Left colon (tissue), 2 donors: ENCODE results near the gene DUSP15. TPM values are rescaled to one million over a fixed set of nuclear protein-coding genes. Genes with fewer than 3 reads are reported as not detected.

Experiments used
- ATAC-seq: fragments of 200-7000 bp; cut with Tn5 transposase; one replicate; pipeline ENCODE4 v1.9.1; 2020; ENCODE audit warnings: mild to moderate bottlenecking, moderate library complexity
- DNase-seq, 2 donors: peaks; one replicate each; pipeline ENCODE4 v3.0.0-alpha.2; 2020
- intact Hi-C, 2 donors: fragments of 100-400 bp; cut with DNase I in 1 of 2; cut with micrococcal nuclease in 1 of 2; formaldehyde crosslinking; loops; one replicate each; pipeline versions ENCODE4 v1.11.2 to v1.14.0; 2022; cut with DNase I, micrococcal nuclease
- total RNA-seq, 2 donors: library from RNA; stranded (reverse); fragmentation: NEBNext Ultra II Directional; extraction: Animal tissue kit (Norgen Biotek cat#: 25700); gene quantifications; one replicate each; pipeline ENCODE4 v1.2.1, GENCODE V29; 2021
- donor health status: DM: no; HTN: no; CAD: no.
- donor health status: DM: yes; HTN: yes; CAD: no.

DUSP15 gene
- total RNA-seq, 2 donors from 2014 or later, result 0.27 to 0.78 TPM

- ATAC-seq, result no peak
- no peak for DNase-seq
- intact Hi-C loops, result no loop called here
These were observed 27.2 kb upstream of the DUSP15 start for GRCh38 chr20:31897541-31897940.

- DNase-seq, result no peak
- intact Hi-C loops, result no loop called here
These were observed 25.7 kb upstream of the DUSP15 start for GRCh38 chr20:31896049-31896448.

DNA sequence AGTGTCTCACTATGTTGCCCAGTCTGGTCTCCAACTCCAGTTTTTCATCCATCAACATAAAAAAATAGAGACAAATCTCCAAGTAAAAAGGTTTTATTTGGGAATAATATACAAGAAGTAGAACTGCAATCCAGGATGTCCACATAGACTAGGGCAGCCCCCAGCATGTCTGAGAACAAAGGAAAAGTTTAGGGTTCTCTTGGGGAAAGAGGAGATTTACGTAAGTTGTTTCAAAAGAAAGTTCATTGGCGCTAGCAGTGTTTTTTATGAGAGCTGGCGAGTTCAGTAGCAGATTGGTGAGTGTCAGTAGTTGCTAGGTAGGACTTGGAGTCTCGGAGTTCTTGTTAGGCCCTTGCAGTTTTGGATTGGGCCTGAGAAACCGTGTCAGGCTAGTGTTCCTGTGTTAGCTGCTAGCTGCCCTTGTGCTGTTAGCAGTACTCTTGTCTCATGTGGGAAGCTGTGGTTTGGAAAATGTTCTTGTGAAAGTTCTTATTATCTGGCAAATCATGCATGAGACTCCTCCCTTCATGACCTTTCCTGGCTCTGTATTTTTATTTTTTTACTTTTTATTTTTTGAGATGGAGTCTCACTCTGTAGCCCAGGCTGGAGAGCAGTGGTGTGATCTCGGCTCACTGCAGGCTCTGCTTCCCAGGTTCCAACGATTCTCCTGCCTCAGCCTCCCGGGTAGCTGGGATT, 24.8 kb upstream of the DUSP15 start:
- DNase-seq (peak; percentile 14 to 47), ATAC-seq (peak; percentile 78)
- intact Hi-C loops, result no loop called here

More at GRCh38 chr20:31896049-31896448, 25.7 kb upstream of the DUSP15 start:
- ATAC-seq, result no peak

DNA sequence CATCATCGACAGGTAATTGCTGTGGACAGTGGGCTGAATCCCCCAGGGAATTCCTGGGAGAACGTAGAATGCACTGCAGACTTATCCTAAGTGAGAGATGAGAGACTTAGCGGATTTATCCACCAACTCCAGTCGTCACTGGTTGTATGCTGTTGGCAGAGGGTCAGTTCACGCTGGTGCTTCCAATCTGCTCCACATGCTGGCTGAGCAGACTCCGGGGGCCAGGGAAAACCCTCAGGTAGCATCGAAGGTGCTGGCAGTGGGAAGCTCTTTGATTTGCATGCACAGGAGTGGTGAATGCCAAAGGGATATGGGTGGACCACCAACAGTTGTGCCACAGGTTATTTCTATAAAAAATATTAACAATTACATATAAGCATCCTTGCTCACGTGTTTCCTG, 20.3 kb upstream of the DUSP15 start:
- no peak for ATAC-seq
- intact Hi-C loops, result no loop called here
- no peak for DNase-seq

GRCh38 chr20:31883829-31884228, 13.5 kb upstream of the DUSP15 start:
- DNase-seq (no peak), ATAC-seq (no peak)
- intact Hi-C loops, result no loop called here

DNA sequence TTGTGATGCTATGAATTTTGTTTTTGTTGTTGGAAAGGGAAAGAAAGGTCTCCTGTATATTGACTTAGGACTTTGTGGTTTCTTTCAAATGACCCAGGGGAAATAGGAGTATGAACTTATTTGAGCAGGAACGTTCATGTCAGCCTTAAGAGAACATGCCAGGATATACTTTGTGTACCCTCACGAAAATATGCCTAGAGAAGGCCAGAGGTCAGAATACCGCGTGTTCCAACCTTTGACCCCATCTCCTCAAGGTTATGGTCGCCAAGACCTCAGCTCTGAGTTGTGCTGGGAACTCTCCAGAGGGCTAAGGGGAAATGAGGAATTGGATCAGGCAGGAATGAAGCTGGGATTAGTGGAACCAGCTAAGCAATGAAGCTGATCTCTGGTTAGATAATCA, 11.6 kb upstream of the DUSP15 start:
- DNase-seq, result no peak
- no peak for ATAC-seq
- intact Hi-C loops, result no loop called here

DNA sequence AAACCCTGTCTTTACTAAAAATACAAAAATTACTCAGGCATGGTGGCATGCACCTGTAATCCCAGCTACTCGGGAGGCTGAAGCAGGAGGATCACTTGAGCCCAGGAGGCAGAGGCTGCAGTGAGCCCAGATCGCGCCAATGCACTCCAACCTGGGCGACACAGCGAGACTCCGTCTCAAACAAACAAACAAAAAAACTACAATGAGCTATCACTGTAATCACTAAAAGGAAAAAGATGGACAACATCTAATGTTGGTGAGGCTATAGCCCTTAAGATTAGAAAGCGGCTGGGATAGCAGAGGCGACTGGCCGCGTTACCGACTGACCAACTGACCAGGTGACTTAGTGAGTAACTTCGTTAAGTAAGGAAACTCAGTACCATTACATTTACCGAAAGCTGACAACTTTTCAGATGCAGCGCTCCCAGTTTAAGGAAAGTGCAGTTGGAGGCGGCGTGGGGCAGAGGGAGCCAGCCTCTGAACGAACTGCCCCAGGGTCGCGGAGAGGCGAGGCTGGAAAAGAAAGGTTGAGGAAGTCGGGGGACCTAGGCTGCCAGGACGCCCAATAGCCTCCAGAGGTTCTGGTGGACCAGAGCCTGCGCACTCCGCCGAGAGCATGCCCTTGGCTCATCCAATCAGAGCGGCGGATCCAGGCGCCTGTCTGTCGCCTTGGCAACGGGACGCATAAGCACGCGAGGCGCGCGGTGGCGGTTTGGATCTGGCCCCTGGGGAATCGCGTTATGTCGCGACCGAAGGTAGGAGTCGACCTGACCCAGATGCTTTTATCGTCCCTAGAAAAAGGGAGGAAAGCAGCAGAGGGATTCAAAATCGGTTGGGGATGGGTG, 9.0 kb upstream of the DUSP15 start:
- ATAC-seq (peak; percentile 98), DNase-seq (peak; percentile 93 to 95)
- intact Hi-C loops, result no loop called here

- no peak for ATAC-seq
- no peak for DNase-seq
- intact Hi-C loops, result no loop called here
These were observed 7.4 kb upstream of the DUSP15 start for GRCh38 chr20:31877684-31878083.

- no peak for DNase-seq
- no peak for ATAC-seq
These were observed 5.3 kb upstream of the DUSP15 start for GRCh38 chr20:31875671-31876070.

GRCh38 chr20:31872406-31872805, 2.1 kb upstream of the DUSP15 start:
- ATAC-seq (no peak), DNase-seq (no peak)
- intact Hi-C loops, result no loop called here

More at GRCh38 chr20:31875671-31876070, 5.3 kb upstream of the DUSP15 start:
- intact Hi-C loops, result no loop called here

- DNase-seq (no peak), ATAC-seq (no peak)
- intact Hi-C loops, result no loop called here
These were observed 1.3 kb upstream of the DUSP15 start for GRCh38 chr20:31871618-31871954.

GRCh38 chr20:31870726-31871617, 645 bp upstream of the DUSP15 start:
- DNase-seq (peak in 1 of 2 donors; percentile 44), ATAC-seq (peak; percentile 70)
- intact Hi-C loops, result no loop called here

DNA sequence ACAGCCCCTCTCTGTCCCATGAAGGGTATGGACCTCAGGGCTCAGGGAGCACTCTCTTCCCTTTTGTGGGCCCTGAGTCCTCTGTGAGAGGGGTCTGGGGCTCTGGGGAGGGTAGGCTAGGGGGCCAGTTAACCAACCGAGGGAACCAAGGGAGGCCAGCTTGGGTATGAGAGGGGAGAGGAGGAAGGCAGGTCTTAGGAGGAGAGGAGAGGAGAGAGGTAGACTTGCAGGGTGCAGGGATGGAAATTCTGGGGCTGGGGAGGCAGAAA, 720 bp downstream of the DUSP15 start:
- intact Hi-C loops, result no loop called here
- ATAC-seq (no peak), DNase-seq (no peak)

- no peak for ATAC-seq
- intact Hi-C loops, result no loop called here
- DNase-seq, result no peak
These were observed 1.3 kb downstream of the DUSP15 start for GRCh38 chr20:31868853-31869672.

- DNase-seq (no peak), ATAC-seq (no peak)
- intact Hi-C loops, result no loop called here
These were observed 4.1 kb downstream of the DUSP15 start for GRCh38 chr20:31866221-31866620.

- DNase-seq (peak in 1 of 2 donors; percentile 9), ATAC-seq (no peak)
- intact Hi-C loops, result no loop called here
These were observed 5.6 kb downstream of the DUSP15 start for GRCh38 chr20:31864521-31865400.

DNA sequence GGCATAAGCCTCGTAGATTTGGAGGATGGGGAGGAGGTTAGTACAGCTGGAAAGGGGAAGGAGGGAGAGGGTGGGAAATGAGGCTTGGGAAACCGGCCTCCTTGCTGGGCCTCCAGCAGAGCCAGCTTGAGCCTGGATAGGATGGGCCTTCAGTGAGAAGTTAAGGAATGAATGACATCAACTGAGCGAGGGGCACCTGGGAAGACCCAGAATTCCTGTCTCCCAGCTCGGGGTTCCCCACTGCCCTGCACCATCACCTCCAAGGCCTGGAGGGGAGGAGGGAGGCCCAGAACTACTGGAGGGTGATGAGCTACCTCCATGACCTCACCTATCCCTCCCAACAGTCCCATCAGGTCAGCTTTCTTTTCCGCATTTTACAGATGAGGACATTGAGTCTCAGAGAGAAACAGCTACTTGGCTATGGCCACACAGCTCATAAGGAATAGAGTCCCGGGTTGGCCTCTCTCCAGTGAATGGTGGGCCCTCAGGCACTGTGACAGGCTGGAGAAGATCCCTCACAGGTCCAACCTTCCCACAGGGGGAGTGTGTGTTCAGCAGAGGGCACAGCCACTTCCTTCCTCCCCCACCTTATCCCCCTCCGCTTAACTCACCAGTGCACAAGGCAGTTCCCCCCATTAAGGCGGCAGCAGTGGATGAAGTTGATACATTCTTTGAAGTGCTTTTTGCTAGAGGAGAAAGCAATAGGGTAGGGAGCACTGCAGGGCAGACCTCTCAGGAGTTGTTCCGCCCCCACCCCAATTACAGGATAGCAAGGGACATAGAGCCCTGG, 6.8 kb downstream of the DUSP15 start:
- intact Hi-C loops, result no loop called here
- DNase-seq (no peak), ATAC-seq (no peak)
